Endothelial cell (in vitro differentiated cells): ENCODE data around the gene TRIM66. TPM values are rescaled to one million over a fixed set of nuclear protein-coding genes. Genes with fewer than 3 reads are reported as not detected.

Experiments
- DNase-seq: peaks from one replicate; pipeline ENCODE4 v3.0.0; 2021; ENCODE audit warnings: low spot score
- H3K27ac Mint-ChIP-seq: one replicate; pipeline ENCODE4 v1.8.0; 2021; ENCODE audit warnings: mixed read lengths, inconsistent platforms; ENCODE audit not compliant: unreplicated experiment
- H3K27me3 Mint-ChIP-seq: one replicate; pipeline ENCODE4 v1.8.0; 2021; ENCODE audit warnings: mild to moderate bottlenecking, moderate library complexity, mixed read lengths, inconsistent platforms; ENCODE audit not compliant: unreplicated experiment
- H3K36me3 Mint-ChIP-seq: one replicate; pipeline ENCODE4 v1.8.0; 2021; ENCODE audit warnings: mild to moderate bottlenecking, low read depth, mixed read lengths, inconsistent platforms; ENCODE audit not compliant: unreplicated experiment
- H3K4me1 Mint-ChIP-seq: one replicate; pipeline ENCODE4 v1.8.0; 2021; ENCODE audit warnings: mild to moderate bottlenecking, mixed read lengths, inconsistent platforms; ENCODE audit not compliant: unreplicated experiment
- H3K4me3 Mint-ChIP-seq: one replicate; pipeline ENCODE4 v1.8.0; 2021; ENCODE audit warnings: mild to moderate bottlenecking, mixed read lengths, inconsistent platforms; ENCODE audit not compliant: unreplicated experiment
- H3K9me3 Mint-ChIP-seq: one replicate; pipeline ENCODE4 v1.8.0; 2021; ENCODE audit warnings: mixed read lengths, inconsistent platforms; ENCODE audit not compliant: unreplicated experiment
- total RNA-seq: library from RNA; stranded (reverse); fragmentation: NEBNext Ultra II Directional; extraction: Animal tissue kit (Norgen Biotek cat#: 25700); gene quantifications from one replicate; pipeline ENCODE4 v1.2.1, GENCODE V29; 2021; ENCODE audit not compliant: unreplicated experiment
- TF ChIP-seq, protein P1 (sequence below): fragments of 200-600 bp; sonication (generic); IDR thresholded peaks from one replicate; pipeline ENCODE4 v1.5.0; 2021; ENCODE audit warnings: antibody characterized with exemption; ENCODE audit not compliant: unreplicated experiment

TRIM66 gene
- total RNA-seq, 1 donor from 2014 or later, result 11.4 TPM

DNA sequence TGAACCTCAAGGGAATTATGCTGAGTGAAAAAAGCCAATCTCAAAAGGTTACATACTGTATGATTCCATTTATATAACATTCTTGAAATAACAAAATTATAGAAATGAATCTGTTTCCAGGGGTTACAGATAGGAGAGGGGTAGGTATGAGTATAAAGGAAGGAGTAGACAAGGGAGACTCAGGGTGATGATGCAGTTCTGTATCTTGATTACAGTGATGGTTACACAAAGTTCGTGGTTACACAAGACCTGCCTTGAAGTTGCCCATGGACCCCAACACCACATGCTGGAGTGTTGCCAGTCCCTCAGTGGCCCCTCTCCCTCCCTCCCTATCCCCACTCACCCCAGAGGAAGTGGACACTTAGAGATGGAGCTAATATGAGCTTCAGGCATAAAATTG is 108.7 kb downstream of the TRIM66 start:
- DNase-seq, result no peak
- no peak overlapping the region for H3K27ac Mint-ChIP-seq
- peaks cover 4% of the 10 kb centered on the region for H3K4me1 Mint-ChIP-seq
- peaks cover 5% of the 10 kb centered on the region for H3K27me3 Mint-ChIP-seq
- no peaks in the 10 kb centered on the region for H3K9me3 Mint-ChIP-seq
- no peak overlapping the region for H3K4me3 Mint-ChIP-seq
- TF ChIP-seq, protein P1, sequence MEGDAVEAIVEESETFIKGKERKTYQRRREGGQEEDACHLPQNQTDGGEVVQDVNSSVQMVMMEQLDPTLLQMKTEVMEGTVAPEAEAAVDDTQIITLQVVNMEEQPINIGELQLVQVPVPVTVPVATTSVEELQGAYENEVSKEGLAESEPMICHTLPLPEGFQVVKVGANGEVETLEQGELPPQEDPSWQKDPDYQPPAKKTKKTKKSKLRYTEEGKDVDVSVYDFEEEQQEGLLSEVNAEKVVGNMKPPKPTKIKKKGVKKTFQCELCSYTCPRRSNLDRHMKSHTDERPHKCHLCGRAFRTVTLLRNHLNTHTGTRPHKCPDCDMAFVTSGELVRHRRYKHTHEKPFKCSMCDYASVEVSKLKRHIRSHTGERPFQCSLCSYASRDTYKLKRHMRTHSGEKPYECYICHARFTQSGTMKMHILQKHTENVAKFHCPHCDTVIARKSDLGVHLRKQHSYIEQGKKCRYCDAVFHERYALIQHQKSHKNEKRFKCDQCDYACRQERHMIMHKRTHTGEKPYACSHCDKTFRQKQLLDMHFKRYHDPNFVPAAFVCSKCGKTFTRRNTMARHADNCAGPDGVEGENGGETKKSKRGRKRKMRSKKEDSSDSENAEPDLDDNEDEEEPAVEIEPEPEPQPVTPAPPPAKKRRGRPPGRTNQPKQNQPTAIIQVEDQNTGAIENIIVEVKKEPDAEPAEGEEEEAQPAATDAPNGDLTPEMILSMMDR, result no peak
- no peaks in the 10 kb centered on the region for H3K36me3 Mint-ChIP-seq

DNA sequence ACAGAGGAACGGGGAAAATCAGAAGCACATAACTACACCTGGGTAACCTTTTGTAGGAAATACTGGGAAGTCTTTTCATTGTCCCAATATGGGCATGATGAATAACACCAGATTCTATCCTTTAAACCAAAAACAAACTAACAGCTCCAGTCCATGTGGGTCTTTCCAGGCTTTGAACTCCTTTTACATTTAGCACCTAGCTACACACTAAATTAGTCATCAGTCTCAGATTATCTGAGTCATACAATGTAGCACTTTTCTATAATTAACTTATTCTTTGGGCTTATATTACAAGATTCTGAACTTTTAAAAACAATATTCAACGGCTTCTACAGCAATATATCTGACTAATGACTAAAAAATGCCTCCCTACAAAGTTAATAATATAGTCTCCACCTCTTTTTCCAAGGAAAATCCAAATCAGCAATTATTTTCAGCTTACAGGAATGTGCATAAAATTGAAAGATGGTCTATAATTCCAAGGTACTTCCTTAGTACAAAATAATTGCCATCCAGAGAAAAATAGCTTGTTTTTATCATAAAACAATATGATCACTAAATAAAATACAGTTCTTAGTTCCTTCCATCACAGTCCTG is 114.8 kb downstream of the TRIM66 start:
- TF ChIP-seq, protein P1, result no peak
- DNase-seq, result no peak
- H3K27me3 Mint-ChIP-seq, result peaks cover 5% of the 10 kb centered on the region
- peaks cover 4% of the 10 kb centered on the region for H3K4me1 Mint-ChIP-seq
- no peak overlapping the region for H3K4me3 Mint-ChIP-seq
- no peaks in the 10 kb centered on the region for H3K9me3 Mint-ChIP-seq
- H3K27ac Mint-ChIP-seq, result no peak overlapping the region
- no peaks in the 10 kb centered on the region for H3K36me3 Mint-ChIP-seq

DNA sequence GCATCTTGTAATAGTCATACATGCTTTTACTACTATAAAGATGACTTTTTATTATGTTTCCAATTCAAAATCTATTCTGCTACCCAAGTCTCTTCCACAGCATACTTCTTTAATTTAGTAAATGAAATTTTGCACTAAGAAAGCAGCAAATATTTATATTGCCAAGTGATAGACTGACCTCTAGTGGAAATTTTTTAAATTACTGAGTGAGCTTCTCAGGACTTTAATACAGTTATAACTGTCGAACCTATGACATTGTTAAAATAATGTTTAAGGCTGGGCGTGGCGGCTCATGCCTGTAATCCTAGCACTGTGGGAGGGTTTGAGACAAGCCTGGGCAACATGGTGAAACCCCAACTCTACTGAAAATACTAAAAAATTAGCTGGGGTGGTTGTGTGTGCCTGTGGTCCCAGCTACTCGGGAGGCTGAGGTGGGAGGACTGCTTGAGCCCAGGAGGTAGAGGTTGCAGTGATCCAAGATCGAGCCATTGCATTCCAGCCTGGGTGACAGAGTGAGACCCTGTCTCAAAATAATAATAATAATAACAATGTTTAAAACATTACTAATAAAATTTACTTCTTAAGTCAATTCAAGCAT is 115.8 kb downstream of the TRIM66 start:
- no peaks in the 10 kb centered on the region for H3K36me3 Mint-ChIP-seq
- H3K4me1 Mint-ChIP-seq, result no peaks in the 10 kb centered on the region
- DNase-seq, result no peak
- TF ChIP-seq, protein P1, result peak; percentile 86
- H3K27ac Mint-ChIP-seq, result no peak overlapping the region
- H3K27me3 Mint-ChIP-seq, result peaks cover 4% of the 10 kb centered on the region
- no peaks in the 10 kb centered on the region for H3K9me3 Mint-ChIP-seq
- no peak overlapping the region for H3K4me3 Mint-ChIP-seq

DNA sequence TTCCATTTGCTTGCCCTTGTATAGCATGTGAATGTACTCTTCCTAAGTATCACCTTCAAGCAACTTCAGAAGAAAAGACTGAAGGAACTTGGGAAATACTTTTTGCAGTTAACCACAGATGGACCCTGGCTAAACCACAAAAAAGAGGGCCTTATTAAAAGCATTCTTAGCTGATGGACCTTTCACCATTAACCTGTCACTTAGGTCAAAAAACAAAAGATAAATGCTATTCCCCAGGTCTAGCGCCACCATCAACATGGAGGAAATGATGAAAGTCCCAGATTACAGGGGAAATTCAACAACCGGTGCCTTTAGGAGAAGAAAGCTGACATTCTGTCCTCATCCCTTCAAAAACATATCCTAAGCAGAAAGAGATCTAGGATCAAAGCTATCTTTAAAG is 117.9 kb downstream of the TRIM66 start:
- Mint-ChIP-seq H3K36me3 (no peaks in the 10 kb centered on the region), H3K4me3 (no peak overlapping the region), H3K27me3 (no peaks in the 10 kb centered on the region), H3K27ac (no peak overlapping the region), H3K9me3 (peaks cover 3% of the 10 kb centered on the region), H3K4me1 (no peaks in the 10 kb centered on the region)
- TF ChIP-seq, protein P1, result no peak
- DNase-seq, result no peak

Other genes with a start within 250 kb of the TRIM66 start
- 17.9 TPM for gene STK33, start 88.4 kb downstream of the TRIM66 start, total RNA-seq
- gene RPL27A, start 127 bp upstream of the TRIM66 start, total RNA-seq, result 1,456 TPM
- gene AKIP1, start 228.5 kb upstream of the TRIM66 start, total RNA-seq, result 20.8 TPM